ENCODE data around the gene KCNIP3.
A peak's percentile ranks its signal among the peaks of the same experiment; 100 is the strongest.

KCNIP3 gene

GRCh38 chr2:95330794-95331338 lies 33.7 kb downstream of the KCNIP3 start:
- DNase-seq, result no peak

DNA sequence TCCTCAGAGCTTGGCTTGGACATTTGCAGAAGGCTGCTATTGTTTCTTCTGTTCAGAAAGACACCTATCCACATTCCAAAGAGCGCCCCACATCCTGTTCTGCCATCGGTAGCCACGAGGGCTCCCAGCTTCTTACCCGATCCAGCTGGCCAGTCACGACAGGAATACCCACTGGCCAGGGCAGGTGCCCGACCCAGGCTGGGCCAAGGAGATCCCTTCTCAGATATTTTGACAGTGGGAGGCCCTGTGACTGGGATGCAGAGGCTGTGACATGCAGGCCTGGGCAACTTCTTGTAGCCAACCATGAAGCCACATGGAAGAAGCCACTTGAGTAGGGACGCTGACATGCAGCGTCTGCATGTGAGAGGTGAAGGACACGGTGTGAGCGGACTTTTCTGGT lies 34.5 kb downstream of the KCNIP3 start:
- DNase-seq, result no peak

DNA sequence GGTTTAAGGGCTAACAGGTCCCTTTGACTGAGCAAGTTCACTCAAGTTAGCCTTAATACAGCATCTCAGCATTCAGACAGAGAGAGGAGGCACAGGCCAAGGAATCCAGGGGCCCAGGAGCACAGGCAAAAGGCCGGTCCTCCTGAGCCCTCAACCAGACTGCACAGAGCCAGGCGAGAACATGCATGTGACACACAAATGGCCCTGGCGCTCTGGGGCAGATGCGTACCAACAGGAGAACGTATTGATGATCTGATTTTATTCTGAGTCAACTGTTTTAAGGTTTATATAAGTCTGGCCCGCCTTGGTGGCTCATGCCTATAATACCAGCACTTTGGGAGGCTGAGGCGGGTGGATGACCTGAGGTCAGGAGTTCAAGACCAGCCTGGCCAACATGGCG lies 34.9 kb downstream of the KCNIP3 start:
- DNase-seq, result no peak

DNA sequence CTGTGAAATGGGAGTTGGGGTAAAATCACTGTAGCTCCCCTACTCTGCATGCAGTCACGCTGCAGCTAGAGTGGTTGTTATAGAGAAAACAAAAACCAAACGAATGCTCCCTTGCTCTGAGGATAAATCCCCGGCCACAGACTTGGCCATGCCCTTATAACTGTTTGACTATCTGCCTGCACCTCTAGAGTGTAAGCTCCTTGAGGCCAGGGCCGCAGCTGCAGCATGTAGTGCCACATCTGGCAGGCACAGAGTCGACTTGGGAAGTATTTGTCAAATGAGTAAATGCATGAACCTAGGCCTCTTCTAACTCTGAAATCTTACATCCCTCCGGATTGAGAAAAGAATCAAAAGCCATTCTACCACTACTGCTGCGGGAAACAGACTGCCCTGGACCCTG lies 35.9 kb downstream of the KCNIP3 start:
- DNase-seq, result no peak

GRCh38 chr2:95333888-95334338 lies 36.8 kb downstream of the KCNIP3 start:
- no peak for DNase-seq

DNA sequence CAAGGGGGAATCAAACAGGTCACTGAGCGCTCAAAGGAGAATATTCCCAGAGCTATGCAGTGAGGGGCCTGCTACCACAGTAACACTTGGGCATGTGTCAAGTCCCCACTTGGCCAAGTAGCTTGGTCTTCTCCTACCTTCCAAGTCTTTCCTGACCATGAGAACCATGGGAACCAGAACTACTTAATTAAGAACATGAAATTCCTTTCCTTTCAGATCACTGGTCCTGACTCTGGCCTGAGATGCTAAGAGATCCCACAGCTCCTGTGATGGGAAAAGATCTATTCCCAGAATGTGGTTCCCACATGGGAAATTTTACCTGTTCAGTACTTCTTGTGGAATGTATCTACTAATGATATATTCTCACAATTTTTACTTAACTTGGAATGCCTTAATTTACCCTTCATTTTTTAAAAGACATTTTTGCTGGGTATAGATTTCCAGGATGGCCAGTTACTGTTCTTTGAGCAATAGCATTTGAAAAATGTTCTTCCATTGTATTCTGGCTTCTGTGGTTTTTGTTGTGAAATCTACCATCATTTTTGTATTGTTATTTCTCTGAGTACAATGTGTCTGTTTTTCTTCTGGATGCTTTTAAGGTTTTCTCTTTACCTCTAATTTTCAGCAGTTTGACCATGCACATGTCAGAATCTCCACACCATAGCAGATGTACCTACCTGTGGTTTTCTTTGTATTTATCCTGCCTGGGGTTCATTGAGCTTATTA lies 37.9 kb downstream of the KCNIP3 start:
- DNase-seq, result no peak

DNA sequence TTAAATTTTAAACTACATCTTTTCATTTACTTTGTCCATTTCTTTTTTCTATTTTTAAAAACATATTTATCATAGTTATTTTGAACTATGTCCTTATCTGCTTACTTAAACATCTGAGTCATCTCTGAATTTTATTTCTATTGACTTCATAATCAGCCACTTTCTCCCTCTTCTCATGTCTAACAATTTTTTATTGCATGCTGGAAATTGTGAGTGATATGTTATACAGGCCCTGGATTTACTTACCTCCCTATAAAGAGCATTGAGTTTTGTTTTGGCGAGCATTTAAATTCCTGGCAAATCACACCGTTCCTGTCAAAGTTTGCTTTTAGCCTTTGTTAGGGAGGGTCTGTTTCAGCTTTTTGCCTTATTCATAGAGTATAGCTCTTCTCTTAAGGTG lies 39.3 kb downstream of the KCNIP3 start:
- no peak for DNase-seq

GRCh38 chr2:95337829-95338228 lies 40.7 kb downstream of the KCNIP3 start:
- no peak for DNase-seq

GRCh38 chr2:95342556-95343320 lies 45.6 kb downstream of the KCNIP3 start:
- DNase-seq, result no peak

- DNase-seq, result no peak
These were observed 46.5 kb downstream of the KCNIP3 start for GRCh38 chr2:95343429-95344214.

DNA sequence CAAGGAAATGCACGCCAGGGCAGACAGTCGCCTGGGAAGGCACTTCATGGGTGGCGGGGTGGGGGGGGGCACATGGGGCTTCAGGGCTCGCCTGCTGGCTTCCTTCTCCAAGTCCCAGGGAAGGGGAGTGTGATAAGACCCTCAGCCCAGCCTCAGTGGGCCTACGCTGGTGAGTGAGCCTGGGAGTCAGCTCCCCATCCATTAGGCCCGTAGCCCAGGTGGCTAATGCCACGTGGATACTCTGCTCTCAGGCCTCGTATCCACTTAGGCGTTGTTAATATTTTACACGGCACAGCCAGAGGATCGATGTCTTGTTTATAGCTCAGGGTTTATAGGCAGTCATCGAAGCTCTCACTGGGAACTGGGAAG lies 47.1 kb downstream of the KCNIP3 start:
- no peak for DNase-seq

- DNase-seq, result no peak
These were observed 47.5 kb downstream of the KCNIP3 start for GRCh38 chr2:95344656-95345055.

GRCh38 chr2:95345081-95345562 lies 48.0 kb downstream of the KCNIP3 start:
- DNase-seq, result no peak

DNA sequence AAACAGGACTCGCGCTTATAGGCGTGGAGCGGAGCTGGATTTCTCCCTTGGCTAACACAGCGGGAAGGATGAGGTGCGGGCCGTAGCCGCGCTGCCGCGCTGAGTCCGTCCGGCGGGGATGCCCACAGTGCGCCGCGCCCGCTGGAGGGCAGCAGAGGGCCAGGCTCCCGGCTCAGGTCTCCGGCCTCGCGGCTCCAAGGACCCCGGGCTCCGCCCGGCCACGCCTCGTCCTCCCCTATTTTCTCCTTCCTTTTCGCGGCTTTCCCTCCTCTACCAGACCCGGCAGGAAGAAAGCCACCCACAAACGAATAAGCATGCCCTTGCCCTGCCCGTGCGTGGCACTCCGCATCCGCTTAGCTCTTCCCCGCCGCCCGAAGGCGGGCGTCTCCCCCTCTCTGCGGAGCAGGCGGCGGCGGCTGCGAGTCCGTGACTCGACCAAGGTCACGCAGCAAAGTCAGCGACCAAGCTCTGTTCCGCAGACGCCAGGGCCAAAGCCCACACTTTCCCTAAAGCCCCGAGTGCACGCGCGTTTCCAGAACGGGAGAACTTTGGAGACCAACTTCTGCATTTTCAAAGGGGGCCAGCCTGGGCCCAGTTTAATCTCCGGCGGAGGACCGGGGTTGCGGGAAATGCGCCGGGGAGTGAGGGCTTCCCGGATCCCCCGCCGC lies 48.5 kb downstream of the KCNIP3 start:
- DNase-seq, result peak; percentile 74

DNA sequence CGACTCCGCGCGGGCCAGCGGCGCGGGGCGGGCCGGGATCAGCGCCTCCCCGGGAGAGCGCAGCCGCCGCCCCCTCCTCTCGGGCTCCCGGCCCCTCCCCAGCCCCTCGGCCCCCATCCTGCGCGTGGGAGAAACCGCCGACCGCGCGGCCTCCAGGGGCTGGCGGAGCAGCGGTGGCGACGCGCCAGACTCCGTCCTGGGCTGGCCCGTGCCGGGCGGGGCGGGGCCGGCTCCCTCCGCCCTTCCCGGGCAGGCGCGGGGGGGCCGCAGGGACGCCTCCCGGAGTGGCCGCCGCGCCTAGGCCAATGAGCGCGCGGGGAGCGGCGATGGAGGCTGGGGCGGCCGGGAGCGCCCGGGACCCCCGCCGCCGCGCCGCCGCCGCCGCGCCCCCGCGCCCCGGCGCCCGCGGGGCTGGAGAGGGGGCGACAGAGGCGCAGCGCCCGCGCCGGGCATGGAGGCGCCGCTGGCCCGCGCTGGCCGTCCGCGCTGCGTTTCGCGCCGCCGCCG lies 49.1 kb downstream of the KCNIP3 start:
- DNase-seq, result peak; percentile 46

DNA sequence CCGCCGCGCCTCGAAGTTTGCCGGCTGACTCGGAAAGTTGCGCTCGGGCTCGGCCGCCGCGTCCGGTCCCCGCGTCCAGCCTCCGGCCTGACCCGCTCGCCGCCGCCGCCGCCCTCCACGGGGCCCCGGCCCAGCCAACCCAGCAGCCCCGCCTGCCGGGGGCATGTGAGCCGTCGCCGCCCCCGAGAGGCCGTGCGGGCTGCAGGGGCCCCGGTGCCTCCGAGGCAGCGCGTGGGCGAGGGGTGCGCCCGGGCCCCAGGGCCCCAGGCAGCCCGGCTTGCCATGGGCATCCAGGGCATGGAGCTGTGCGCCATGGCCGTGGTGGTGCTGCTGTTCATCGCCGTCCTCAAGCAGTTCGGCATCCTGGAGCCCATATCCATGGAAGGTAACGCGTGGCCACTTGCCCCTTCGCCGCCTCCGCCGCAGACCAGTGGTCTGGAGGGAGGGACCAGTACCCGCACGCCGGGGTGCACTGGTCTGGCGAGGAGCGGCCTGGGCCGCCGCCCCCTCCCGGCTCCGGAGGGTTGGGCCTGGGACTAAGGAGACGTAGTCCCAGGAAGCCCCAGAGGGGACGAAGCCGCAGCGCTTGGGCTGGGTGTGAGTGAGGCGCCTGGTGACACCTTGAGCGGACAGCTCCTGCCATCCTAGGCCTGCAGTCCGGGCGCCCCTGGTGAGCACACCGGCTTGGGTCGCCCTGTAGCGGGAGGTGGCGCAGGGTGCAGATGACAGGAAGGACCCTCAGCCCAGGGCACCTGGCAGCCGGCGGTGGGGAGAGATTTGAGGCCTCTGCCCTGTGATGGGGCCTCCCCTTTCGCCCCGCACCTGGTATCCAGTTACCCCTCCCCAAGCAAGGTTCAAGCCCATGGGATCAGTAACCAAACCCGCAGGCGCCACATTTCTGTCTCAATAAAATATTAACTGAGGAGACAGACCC lies 49.9 kb downstream of the KCNIP3 start:
- no peak for DNase-seq

GRCh38 chr2:95347681-95348608 lies 50.8 kb downstream of the KCNIP3 start:
- no peak for DNase-seq

GRCh38 chr2:95348609-95349567 lies 51.7 kb downstream of the KCNIP3 start:
- no peak for DNase-seq
